ENCODE data around the gene NFIB.

NFIB gene

DNA sequence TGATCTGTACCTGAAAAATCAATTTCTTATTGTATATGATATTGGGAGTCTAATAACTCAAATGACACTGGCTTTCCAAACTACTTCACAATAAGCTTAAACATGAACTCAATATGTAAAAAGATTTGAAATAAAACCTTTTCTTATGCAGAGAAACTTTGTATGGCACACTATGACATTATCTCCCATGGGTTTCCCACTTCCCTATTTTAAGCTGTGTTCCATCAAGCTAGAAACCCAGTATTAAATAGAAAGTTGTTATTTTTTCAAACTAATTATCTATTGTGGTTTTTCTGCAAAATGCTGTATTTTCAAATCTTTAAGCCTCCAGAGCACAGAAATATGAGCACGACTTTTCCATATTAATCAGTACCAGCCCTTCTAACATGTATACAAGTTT, 174.7 kb downstream of the NFIB start:
- DNase-seq: no peak

- no peak for DNase-seq
These were observed 177.1 kb downstream of the NFIB start for GRCh38 chr9:14136646-14137370.

DNA sequence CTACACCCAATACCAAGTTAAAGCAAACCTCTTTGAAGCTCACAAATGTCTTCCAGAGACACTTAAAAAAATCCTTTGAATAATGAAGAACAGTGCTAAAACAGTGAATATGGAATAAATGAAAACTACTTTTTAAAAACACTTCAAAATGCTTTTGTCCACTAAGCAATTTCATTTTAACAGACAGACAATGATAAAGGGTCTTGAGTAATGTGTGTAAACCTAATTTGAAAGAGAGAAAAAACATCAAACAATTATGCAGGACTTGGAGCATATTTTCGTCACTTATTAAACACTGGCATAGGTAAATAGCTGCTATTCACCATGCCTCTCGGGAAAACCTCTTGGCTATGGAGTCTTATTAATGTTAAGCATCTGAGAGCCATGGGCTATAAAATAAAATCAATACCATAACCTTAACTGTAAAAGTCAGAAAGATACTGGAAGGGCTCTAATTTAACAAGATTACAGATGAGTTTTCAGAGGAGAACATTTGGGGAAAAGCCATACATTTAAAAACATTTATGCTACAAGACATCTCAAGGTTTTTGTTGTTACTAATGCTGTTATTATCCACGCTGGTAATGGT, 177.8 kb downstream of the NFIB start:
- no peak for DNase-seq

GRCh38 chr9:14135421-14135820, 178.5 kb downstream of the NFIB start:
- no peak for DNase-seq

- DNase-seq: no peak
These were observed 180.5 kb downstream of the NFIB start for GRCh38 chr9:14133394-14133793.

DNA sequence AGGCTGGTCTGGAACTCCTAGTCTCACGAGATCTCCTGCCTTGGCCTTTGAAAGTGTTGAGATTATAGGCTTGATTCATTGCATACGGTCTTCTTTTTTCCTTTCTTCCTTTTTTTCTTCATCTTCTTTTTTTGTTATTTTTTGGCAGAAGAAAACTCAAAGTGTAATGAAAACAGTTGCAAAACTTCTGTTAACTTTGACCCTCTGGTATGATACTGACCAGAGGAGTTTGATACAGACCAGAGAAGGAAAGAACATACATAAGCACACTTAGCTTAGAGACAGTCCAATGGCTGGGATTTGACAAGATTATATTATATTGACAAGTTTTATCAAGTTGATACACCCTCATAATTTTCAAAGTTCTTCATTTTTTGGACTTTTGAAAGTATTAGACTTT, 181.2 kb downstream of the NFIB start:
- DNase-seq: no peak

DNA sequence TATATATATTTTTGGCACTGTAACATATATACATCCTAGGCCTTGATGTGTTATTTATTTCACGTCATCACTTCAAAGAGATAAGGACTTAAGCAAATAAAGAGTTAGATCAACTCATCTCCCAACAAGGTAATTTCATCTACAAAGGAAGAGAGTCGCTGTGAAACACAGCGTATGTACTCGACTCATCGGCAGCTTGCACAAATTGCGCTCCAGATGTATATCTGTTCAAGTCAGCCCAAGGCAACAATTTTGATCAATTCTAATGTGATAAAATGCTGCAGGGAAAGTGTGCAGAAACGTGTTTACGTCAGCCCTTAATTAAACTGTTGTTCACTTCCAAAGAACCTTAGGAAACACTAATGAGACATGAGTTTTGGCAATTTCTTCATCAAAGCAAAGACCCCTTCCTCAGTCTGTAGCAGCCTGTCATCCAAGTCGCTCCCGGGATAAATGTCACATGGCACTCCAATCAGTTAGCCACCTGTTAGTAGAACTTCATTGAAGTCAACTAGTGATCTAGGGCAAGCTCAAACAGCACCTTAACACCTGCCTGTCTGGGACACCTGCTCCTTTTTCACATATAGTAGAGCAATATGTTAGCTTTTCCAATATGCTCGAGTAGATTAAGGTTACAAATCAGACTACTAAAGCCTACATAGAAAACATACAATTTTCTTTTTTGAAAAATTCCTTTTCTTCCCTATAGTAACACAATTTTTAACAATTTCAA, 182.4 kb downstream of the NFIB start:
- no peak for DNase-seq

- no peak for DNase-seq
These were observed 186.3 kb downstream of the NFIB start for GRCh38 chr9:14127656-14128055.

DNA sequence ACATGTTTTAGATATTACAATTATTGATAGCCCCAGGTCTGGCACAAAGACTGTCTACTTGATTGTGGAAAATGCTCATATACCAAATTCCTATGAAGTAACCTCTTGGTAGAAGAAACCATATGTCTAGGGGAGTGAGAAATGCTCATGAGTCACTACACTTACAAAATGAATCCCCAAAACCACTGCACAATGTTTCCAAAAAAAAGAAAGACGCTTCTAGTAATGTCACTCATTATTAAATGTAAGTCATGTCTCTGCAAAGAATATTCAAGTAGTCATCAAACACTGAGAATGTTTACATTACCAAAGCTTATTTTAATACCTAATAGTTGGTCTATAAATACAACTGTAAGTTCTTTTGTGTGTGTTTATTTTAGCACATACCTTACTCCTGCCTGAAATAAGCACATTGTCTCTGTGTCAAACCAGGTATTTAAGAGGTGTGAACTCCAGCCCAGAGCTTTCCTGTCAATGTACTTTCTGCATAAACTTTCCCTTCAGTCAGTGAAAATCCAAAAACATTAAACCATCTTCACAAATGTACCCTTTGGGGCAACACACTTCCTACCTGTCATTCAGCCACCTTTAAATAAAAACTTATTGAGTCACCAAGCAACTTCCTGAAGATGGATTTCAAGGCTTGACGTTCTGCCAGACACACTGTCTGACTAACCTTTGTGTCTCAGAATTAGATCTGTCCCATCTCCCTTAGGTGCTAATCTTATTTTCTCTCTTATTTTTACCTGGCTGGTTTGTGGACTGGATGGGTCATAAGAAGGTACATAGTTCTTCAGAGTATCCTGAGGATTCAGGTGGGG, 194.0 kb downstream of the NFIB start:
- DNase-seq: no peak

- DNase-seq: no peak
These were observed 201.7 kb downstream of the NFIB start for GRCh38 chr9:14112226-14112625.

DNA sequence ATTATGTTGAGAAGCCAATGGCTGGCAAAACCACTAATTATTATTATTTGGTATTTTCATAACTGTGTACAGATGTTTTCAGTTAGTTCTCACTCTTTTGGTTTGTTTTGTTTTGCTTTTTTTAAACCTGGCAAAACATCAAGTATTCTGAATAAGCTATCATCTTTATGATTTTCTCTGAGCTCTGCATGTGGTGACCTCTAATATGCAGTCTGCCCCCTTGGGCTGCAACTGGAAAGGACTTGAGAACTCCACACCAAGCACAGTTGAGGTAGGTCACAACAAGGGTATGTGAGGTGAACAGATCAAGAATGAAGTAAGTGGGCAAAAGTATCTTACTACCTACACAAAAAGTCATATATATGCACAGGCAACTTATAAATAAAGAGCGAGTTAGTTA, 202.2 kb downstream of the NFIB start:
- no peak for DNase-seq

GRCh38 chr9:14107977-14108376, 206.0 kb downstream of the NFIB start:
- DNase-seq: no peak

DNA sequence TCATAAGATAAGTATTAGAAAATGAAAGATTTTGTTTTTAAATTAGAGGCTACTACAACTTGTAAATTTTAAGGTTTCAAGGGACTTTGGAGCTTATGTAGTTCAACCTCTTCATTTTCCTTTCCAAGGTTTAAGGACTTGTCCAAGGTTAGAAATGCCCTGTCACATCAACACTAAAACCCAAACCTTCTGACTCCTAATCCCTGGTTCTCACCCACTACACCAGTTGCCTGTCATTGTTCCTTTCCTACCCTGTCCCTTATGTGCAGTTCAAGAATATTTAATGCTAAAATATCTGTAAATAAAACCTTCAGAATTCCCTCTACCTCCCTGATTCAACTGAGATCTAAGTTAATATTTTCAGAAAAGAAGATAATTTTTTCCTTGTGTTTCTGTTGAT, 206.4 kb downstream of the NFIB start:
- no peak for DNase-seq

GRCh38 chr9:14106699-14107098, 207.2 kb downstream of the NFIB start:
- DNase-seq: no peak

GRCh38 chr9:14104496-14104895, 209.4 kb downstream of the NFIB start:
- DNase-seq: no peak

DNA sequence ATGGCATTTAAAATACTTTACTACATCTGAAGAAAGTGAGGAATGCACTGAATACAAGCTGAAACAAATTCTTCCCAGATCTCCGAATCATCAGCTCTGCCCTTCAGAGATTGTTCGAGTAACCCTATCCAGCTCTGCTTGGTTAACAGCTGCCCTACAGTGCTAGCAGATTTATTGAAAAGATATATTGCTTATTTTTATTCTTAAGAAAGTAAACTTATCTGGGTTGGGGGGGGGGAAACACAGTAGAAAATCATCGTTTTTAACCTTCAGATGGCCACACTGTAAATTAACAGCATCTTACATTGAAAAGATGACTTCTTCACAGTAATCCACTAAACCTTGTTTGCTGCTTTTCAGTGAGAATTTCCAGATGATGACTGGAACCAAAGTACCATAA, 210.8 kb downstream of the NFIB start:
- DNase-seq: no peak

- no peak for DNase-seq
These were observed 214.2 kb downstream of the NFIB start for GRCh38 chr9:14099737-14100136.

DNA sequence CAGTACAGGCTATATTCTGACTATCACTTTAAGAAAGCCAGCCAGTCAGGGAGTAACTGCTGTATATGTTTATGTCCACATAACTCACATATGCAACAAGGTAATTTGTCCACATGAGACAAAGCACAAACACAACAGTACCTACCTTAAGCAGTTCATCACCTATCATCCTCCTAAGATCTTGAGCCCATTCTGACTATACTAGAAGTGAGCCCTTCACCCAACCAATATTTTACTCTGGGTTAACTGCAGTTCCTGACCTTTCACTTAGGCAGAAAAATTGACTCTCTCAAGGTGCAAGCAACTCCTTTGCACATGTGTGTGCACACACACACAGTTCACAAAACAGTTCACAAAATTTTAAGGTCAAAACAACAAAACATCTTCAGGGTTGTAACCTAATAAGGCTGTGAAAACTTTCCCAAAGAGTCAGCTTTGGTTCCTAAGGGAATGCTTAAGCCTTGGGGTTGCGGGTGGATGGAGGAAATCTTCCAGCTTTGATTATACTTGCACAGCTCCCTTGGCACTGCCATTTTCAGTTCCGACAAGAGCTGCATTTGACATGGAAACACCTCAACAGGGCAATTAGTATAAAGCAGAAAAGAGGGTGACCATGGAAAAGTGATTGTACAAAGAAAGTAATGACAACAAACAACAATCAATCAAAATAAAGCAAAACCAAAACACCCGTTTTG, 215.3 kb downstream of the NFIB start:
- no peak for DNase-seq

GRCh38 chr9:14097666-14098415, 216.1 kb downstream of the NFIB start:
- no peak for DNase-seq

DNA sequence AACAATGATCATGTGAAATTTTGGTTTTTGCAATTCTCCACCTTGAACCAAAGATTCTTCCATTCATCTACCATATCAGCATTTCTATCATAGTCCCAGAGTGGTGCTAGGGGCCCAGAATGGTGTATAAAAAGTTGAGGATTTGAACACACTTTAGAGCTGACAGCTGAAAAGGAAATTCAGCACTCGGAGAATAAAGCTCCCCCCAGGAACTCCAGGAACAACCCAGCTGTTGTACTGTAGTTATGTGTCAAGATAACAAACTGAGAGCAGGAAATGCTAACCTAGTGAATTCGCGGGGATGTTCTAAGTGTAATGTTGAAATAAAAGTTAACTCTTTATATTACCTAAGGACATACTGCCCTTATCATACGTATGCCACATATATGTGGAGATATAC, 216.7 kb downstream of the NFIB start:
- no peak for DNase-seq

GRCh38 chr9:14096258-14096922, 217.6 kb downstream of the NFIB start:
- DNase-seq: no peak
